ENCODE data around the gene PLCXD3.

GRCh38 chr5:41356786-41357185 is 153.6 kb downstream of the PLCXD3 start:
- TF ChIP-seq HDAC2 (IDR thresholded peaks at IDR 0.05) (no peak), MAX (IDR thresholded peaks at IDR 0.05; ENCODE audit: low read depth, low read length) (no peak)
